HCT116 (cell line): ENCODE measurements around the gene CLN6. TPM values are rescaled to one million over a fixed set of nuclear protein-coding genes. Genes with fewer than 3 reads are reported as not detected.

Experiments used
- ATAC-seq: fragments of 200-7000 bp; cut with Tn5 transposase; 2 replicates; pipeline ENCODE4 v1.9.1; 2020; ENCODE audit warnings: mild to moderate bottlenecking, moderate library complexity
- BruUV-seq: library from RNA; stranded (reverse); fragments of 400-500 nt; replicated peaks from 2 replicates; lab custom pipeline; 2021; lab: Mats Ljungman, UMichigan
- CTCF ChIA-PET: fragments of 300-600 bp; sonication (Branson Sonifier 250); formaldehyde crosslinking; loops from one replicate; lab custom pipeline; 2021; ENCODE audit warnings: antibody characterized with exemption; lab: Charles Lee
- POLR2A ChIA-PET: fragments of 300-600, 350-600 bp; sonication (Branson Sonifier 250); formaldehyde crosslinking; loops from one replicate; lab custom pipeline; 2021; ENCODE audit warnings: antibody characterized with exemption; lab: Charles Lee
- RAD21 ChIA-PET, 2 experiments: fragments of 300-600 bp; sonication (Branson Sonifier 250); formaldehyde crosslinking; loops; one replicate each; lab custom pipeline; 2023; ENCODE audit warnings: low total read pairs in 2 of 2; ENCODE audit not compliant: uncharacterized antibody in 2 of 2, unreplicated experiment in 2 of 2, low non-redundant PET in 1 of 2; lab: Charles Lee
- DNase-seq: peaks from one replicate; pipeline ENCODE4 v3.0.0-alpha.2; 2010; ENCODE audit warnings: low read depth, low spot score
- H2AFZ ChIP-seq: fragments of 200-600 bp; shearing (Covaris generic), sonication (generic); 2 replicates; pipeline ENCODE4 v1.6.1; 2017; ENCODE audit warnings: low read depth, mixed run types, mixed read lengths, antibody characterized with exemption, low read length; ENCODE audit not compliant: poor library complexity, severe bottlenecking
- H3K27ac ChIP-seq: 2 replicates; pipeline ENCODE4 v1.5.1; 2012; ENCODE audit warnings: low read depth, low read length
- H3K27me3 ChIP-seq: fragments of 200-600 bp; sonication (generic); 2 replicates; pipeline ENCODE4 v1.6.1; 2016; ENCODE audit warnings: mixed run types, low read length, mixed read lengths; ENCODE audit not compliant: insufficient read depth
- H3K36me3 ChIP-seq, 2 experiments: fragments of 200-500 bp in 1 of 2; fragments of 200-600 bp in 1 of 2; sonication (Bioruptor generic) in 1 of 2; sonication (generic) in 1 of 2; 2 replicates each; pipeline versions ENCODE4 v1.5.1 to v1.6.1; 2014 to 2016; ENCODE audit warnings: low read length in 2 of 2, inconsistent platforms in 1 of 2, mixed read lengths in 1 of 2, mixed run types in 1 of 2; ENCODE audit not compliant: insufficient read depth in 2 of 2, control insufficient read depth in 1 of 2
- H3K4me1 ChIP-seq, 2 experiments: fragments of 200-600 bp in 1 of 2; sonication (generic) in 1 of 2; 2 replicates each; pipeline versions ENCODE4 v1.5.1 to v1.6.1; 2012 to 2017; ENCODE audit warnings: low read length in 2 of 2, inconsistent platforms in 1 of 2, mild to moderate bottlenecking in 1 of 2, mixed read lengths in 1 of 2, mixed run types in 1 of 2, moderate library complexity in 1 of 2; ENCODE audit not compliant: insufficient read depth in 2 of 2, control insufficient read depth in 1 of 2
- H3K4me2 ChIP-seq: fragments of 200-600 bp; sonication (generic); 2 replicates; pipeline ENCODE4 v1.6.1; 2017; ENCODE audit warnings: mixed run types, low read length, mixed read lengths
- H3K4me3 ChIP-seq, 2 experiments: fragments of 200-600 bp in 1 of 2; sonication (generic) in 1 of 2; replicated peaks in 1 of 2; 2 replicates each; pipeline ENCODE4 v1.5.1; 2011 to 2016; ENCODE audit warnings: low read length in 2 of 2, control low read depth in 1 of 2, low read depth in 1 of 2, mild to moderate bottlenecking in 1 of 2, mixed read lengths in 1 of 2, mixed run types in 1 of 2
- H3K79me2 ChIP-seq: fragments of 200-600 bp; sonication (generic); 2 replicates; pipeline ENCODE4 v1.6.1; 2017; ENCODE audit warnings: mild to moderate bottlenecking, mixed run types, low read length, moderate library complexity, mixed read lengths; ENCODE audit not compliant: insufficient read depth
- H3K9ac ChIP-seq: fragments of 200-600 bp; sonication (generic); 2 replicates; pipeline ENCODE4 v1.6.1; 2016; ENCODE audit warnings: low read length, mixed read lengths
- H3K9me2 ChIP-seq: fragments of 200-600 bp; sonication (generic), shearing (Covaris generic); 2 replicates; pipeline ENCODE4 v1.6.1; 2017; ENCODE audit warnings: mixed run types, mild to moderate bottlenecking, moderate library complexity; ENCODE audit not compliant: insufficient read depth
- H3K9me3 ChIP-seq, 2 experiments: fragments of 200-500 bp in 1 of 2; fragments of 200-600 bp in 1 of 2; sonication (Bioruptor generic) in 1 of 2; sonication (generic) in 1 of 2; 2 replicates each; pipeline ENCODE4 v1.6.1; 2014 to 2017; ENCODE audit warnings: low read length in 2 of 2, mixed read lengths in 2 of 2, inconsistent platforms in 1 of 2, low read depth in 1 of 2, mild to moderate bottlenecking in 1 of 2, mixed run types in 1 of 2, moderate library complexity in 1 of 2; ENCODE audit not compliant: control insufficient read depth in 1 of 2, insufficient read depth in 1 of 2
- H4K20me1 ChIP-seq: fragments of 200-600 bp; sonication (generic), shearing (Covaris generic); 2 replicates; pipeline ENCODE4 v1.6.1; 2017; ENCODE audit warnings: mixed run types, mild to moderate bottlenecking, moderate library complexity; ENCODE audit not compliant: insufficient read depth
- CTCF ChIP-seq, 3 experiments: fragments of 200-600 bp in 1 of 3; sonication (generic) in 1 of 3; IDR thresholded peaks in 2 of 3; conservative IDR thresholded peaks in 1 of 3; 2 replicates each; pipeline ENCODE4 v1.5.1; 2012 to 2017; ENCODE audit warnings: low read depth in 2 of 3, low read length in 2 of 3, antibody characterized with exemption in 1 of 3, borderline replicate concordance in 1 of 3, control low read depth in 1 of 3, mild to moderate bottlenecking in 1 of 3, mixed read lengths in 1 of 3, mixed run types in 1 of 3, moderate library complexity in 1 of 3; ENCODE audit not compliant: insufficient read depth in 1 of 3
- POLR2AphosphoS5 ChIP-seq: IDR thresholded peaks from 2 replicates; pipeline ENCODE4 v1.6.1; 2011; ENCODE audit warnings: mild to moderate bottlenecking, low read depth, low read length, moderate library complexity
- SP1 ChIP-seq: IDR thresholded peaks from 2 replicates; pipeline ENCODE4 v1.6.1; 2012; ENCODE audit warnings: low read depth
- YY1 ChIP-seq: IDR thresholded peaks from 2 replicates; pipeline ENCODE4 v1.6.1; 2011; ENCODE audit warnings: low read length, low read depth, moderate library complexity, mild to moderate bottlenecking; ENCODE audit not compliant: insufficient replicate concordance; ENCODE audit errors: extremely low read depth
- intact Hi-C: fragments of 100-400 bp; cut with micrococcal nuclease; formaldehyde crosslinking; loops from 2 replicates; pipeline ENCODE4 v1.10.0; 2022
- total RNA-seq: library from RNA; stranded (reverse); gene quantifications from one replicate; pipeline ENCODE4 v1.2.1, GENCODE V29; 2021; ENCODE audit not compliant: unreplicated experiment

Gene CLN6
- total RNA-seq, 1 experiment from 2014 or later: 44.1 TPM

- Histone ChIP-seq H4K20me1 (no peaks in the 10 kb centered on the region), H3K27ac (no peak overlapping the region), H2AFZ (no peak overlapping the region), H3K9me3 (no peaks in the 10 kb centered on the region), H3K79me2 (peaks cover 11% of the 10 kb centered on the region; the same call in 1 of the 2 replicates), H3K4me3 (no peak overlapping the region), H3K9me2 (no peaks in the 10 kb centered on the region), H3K36me3 (peaks cover 2 to 16% of the 10 kb centered on the region in 2 experiments; a peak in 2 of 4 replicates), H3K4me1 (no peaks in the 10 kb centered on the region), H3K9ac (no peak overlapping the region), H3K27me3 (no peaks in the 10 kb centered on the region), H3K4me2 (no peak overlapping the region)
- no TSS peak for BruUV-seq
- ATAC-seq (no peak), DNase-seq (no peak)
- intact Hi-C loops: no loop called here
- ChIA-PET POLR2A (no interaction called here), CTCF (no interaction called here), RAD21 (no interaction called here)
- no peak for TF ChIP-seq SP1
- TF ChIP-seq POLR2AphosphoS5: 0 out of 2 replicates have a peak, but pooled peaks have one; percentile 5
- TF ChIP-seq YY1: no peak
Observed at GRCh38 chr15:68196445-68197169, 32.9 kb downstream of the CLN6 start.

GRCh38 chr15:68195336-68196112 is 34.0 kb downstream of the CLN6 start:
- no TSS peak for BruUV-seq
- Histone ChIP-seq H3K9ac (no peak overlapping the region), H3K4me2 (no peak overlapping the region), H3K36me3 (peaks cover 2 to 16% of the 10 kb centered on the region in 2 experiments; a peak in 2 of 4 replicates), H3K9me3 (no peaks in the 10 kb centered on the region), H3K79me2 (peaks cover 2% of the 10 kb centered on the region; the same call in 1 of the 2 replicates), H4K20me1 (no peaks in the 10 kb centered on the region), H3K27ac (peak overlapping the region; percentile 20; the same call in 1 of the 2 replicates), H3K4me1 (no peaks in the 10 kb centered on the region), H2AFZ (no peak overlapping the region), H3K4me3 (no peak overlapping the region), H3K27me3 (no peaks in the 10 kb centered on the region), H3K9me2 (no peaks in the 10 kb centered on the region)
- intact Hi-C loops: no loop called here
- ChIA-PET POLR2A (no interaction called here), CTCF (interaction anchor here (0.6 to 0.9 kb wide), 3 partner anchors 40 to 1777 kb away, joined by 5 read pairs; no protein-coding TSS in a partner anchor), RAD21 (interaction anchor here in 1 of 2 experiments (0.9 kb wide), 1 partner anchor 111 kb away, joined by 3 read pairs; no protein-coding TSS in a partner anchor)
- ATAC-seq (0 out of 2 replicates have a peak, but pooled peaks have one; percentile 3), DNase-seq (no peak)
- TF ChIP-seq CTCF (IDR thresholded peaks at IDR 0.05 in 2 of 3, conservative IDR thresholded peaks at IDR 0.05 in 1 of 3; ENCODE audit: borderline replicate concordance in 1 of 3, insufficient read depth in 1 of 3, low read depth in 2 of 3, low read length in 2 of 3) (0 out of 6 replicates have a peak, but pooled peaks of 1 of the 3 experiments have one; percentile 5), YY1 (no peak)
